Measurements from ENCODE around the gene NARF. TPM values are rescaled to one million over a fixed set of nuclear protein-coding genes. Genes with fewer than 3 reads are reported as not detected.

NARF gene
- total and polyA plus RNA-seq, 2 donors (not counting 3 experiments of a cell fraction or from before 2014, with no cell fraction given): 83.4 to 158 TPM

DNA sequence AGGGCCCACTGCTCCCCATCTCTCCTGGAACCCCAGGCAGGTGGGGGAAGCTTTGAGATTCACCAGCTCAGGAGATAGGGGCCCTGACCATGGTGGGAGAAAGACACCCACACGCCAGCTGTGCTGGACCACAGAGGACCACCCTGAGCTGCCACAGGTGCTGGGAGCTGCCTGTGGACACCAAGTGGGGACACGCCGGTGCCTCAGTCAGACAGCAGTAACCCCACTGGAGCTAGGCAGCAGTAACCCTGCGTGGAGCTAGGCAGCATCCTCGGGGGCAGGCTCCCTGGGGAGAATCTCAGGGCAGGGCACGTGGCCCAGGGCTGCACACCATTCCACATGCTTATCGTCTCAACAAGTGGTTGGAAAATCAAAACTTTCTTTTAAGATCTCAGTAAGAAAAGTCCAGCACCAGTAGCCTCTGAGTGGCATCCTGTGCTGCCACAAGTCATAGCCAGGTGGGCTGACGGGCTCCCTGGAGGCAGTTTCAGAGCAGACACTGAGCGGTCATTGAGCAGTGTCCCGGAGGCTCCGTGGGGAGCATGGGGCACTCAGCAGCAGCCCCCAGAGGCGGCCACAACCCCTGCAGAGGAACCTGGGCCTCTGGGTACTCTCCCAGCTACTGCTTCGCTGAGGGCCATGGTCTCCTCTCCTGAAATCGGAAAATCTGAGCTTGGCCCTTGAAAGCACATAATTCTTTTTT, 48.4 kb upstream of the NARF start:
- H2AFZ ChIP-seq (ENCODE audit: low read depth, low read length): no peak overlapping the region
- no TSS peak for BruUV-seq (replicated peaks)
- no peak overlapping the region for H3K4me3 ChIP-seq (replicated peaks in 1 of 3; ENCODE audit: insufficient read depth in 1 of 3, low read depth in 1 of 3, low read length in 3 of 3)
- no peak overlapping the region for H3K4me2 ChIP-seq (ENCODE audit: insufficient read depth, low read length)
- intact Hi-C loops (cut with micrococcal nuclease): loop anchor here (10.0 kb wide), 2 partner anchors 165 to 375 kb away; partner anchors contain the start of genes DCXR and RAC3
- no peaks in the 10 kb centered on the region for H4K20me1 ChIP-seq (replicated peaks; ENCODE audit: control insufficient read depth, extremely low read depth, insufficient read depth, low read length)
- POLR2A ChIA-PET: no interaction called here
- H3K4me1 ChIP-seq (ENCODE audit: control insufficient read depth, extremely low read depth, insufficient read depth, low read length): no peaks in the 10 kb centered on the region
- dilution Hi-C loops (cut with MboI; ENCODE audit: extremely low pct_ligation_motif_present, low sequenced_read_pairs): no loop called here
- H3K9me3 ChIP-seq (replicated peaks; ENCODE audit: control insufficient read depth, insufficient read depth, low read length): no peaks in the 10 kb centered on the region
- CTCF ChIA-PET: interaction anchor here (1.1 to 1.2 kb wide), 2 partner anchors 8 to 14 kb away, joined by 4 to 6 read pairs; no protein-coding TSS in a partner anchor
- no peak overlapping the region for H3K9ac ChIP-seq (replicated peaks; ENCODE audit: extremely low read depth, insufficient read depth, low read length)
- DNase-seq (ENCODE audit: low read depth, low spot score) (no peak), FAIRE-seq (no peak)
- H3K36me3 ChIP-seq (ENCODE audit: control insufficient read depth in 2 of 2, extremely low read depth in 1 of 2, insufficient read depth in 2 of 2, low read length in 2 of 2): no peaks in the 10 kb centered on the region
- H3K27me3 ChIP-seq (ENCODE audit: control insufficient read depth in 2 of 2, insufficient read depth in 2 of 2, low read length in 2 of 2): no peaks in the 10 kb centered on the region
- no peak overlapping the region for H3K27ac ChIP-seq (ENCODE audit: insufficient read depth, low read depth, low read length)
- no peaks in the 10 kb centered on the region for H3K9me1 ChIP-seq (replicated peaks; ENCODE audit: control insufficient read depth, extremely low read depth, insufficient read depth, low read length)
- TF ChIP-seq POLR2AphosphoS5 (IDR thresholded peaks at IDR 0.05; ENCODE audit: insufficient read depth, low read depth, low read length) (no peak), MAX (IDR thresholded peaks at IDR 0.05; ENCODE audit: insufficient read depth, insufficient read length) (no peak), JUN (IDR thresholded peaks at IDR 0.05; ENCODE audit: borderline replicate concordance, insufficient read depth, insufficient read length, low read depth) (no peak), POLR2A (IDR thresholded peaks at IDR 0.05; ENCODE audit: low read depth, low read length) (no peak), CTCF (IDR thresholded peaks at IDR 0.05; ENCODE audit: extremely low read depth in 1 of 2, insufficient read depth in 1 of 2, low read depth in 1 of 2, low read length in 2 of 2) (no peak), GATA2 (IDR thresholded peaks at IDR 0.05; ENCODE audit: insufficient read depth, insufficient read length, low read depth, low read length) (no peak), FOS (IDR thresholded peaks at IDR 0.05; ENCODE audit: borderline replicate concordance, insufficient read depth, low read length) (no peak), MYC (IDR thresholded peaks at IDR 0.05; ENCODE audit: low read depth, low read length) (no peak), EZH2 (IDR thresholded peaks at IDR 0.05; ENCODE audit: borderline replicate concordance, low read depth, low read length, severe bottlenecking) (no peak)
- no peaks in the 10 kb centered on the region for H3K79me2 ChIP-seq (ENCODE audit: control insufficient read depth, insufficient read depth, low read length)

Data from endothelial cell of umbilical vein (primary cell).